Endothelial cell of umbilical vein (primary cell): ENCODE data around the gene REC8. TPM values are rescaled to one million over a fixed set of nuclear protein-coding genes. Genes with fewer than 3 reads are reported as not detected.

ENCODE experiments used
- BruUV-seq: library from RNA; stranded (reverse); fragments of 400-500 nt; replicated peaks from 2 replicates; lab custom pipeline; 2021; lab: Mats Ljungman, UMichigan
- CTCF ChIA-PET: fragments of 300-600, 350-600 bp; sonication (Branson Sonifier 250); formaldehyde crosslinking; loops from one replicate; lab custom pipeline; 2021; ENCODE audit warnings: antibody characterized with exemption, inconsistent platforms; lab: Charles Lee
- POLR2A ChIA-PET: fragments of 300-600, 350-600 bp; sonication (Branson Sonifier 250); formaldehyde crosslinking; loops from one replicate; lab custom pipeline; 2021; ENCODE audit warnings: antibody characterized with exemption, inconsistent platforms; lab: Charles Lee
- DNase-seq: peaks from one replicate; pipeline ENCODE4 v3.0.0-alpha.2; 2011; ENCODE audit warnings: low read depth, low spot score
- FAIRE-seq: peaks from 2 replicates; lab custom pipeline; 2011; peaks lifted over from hg19 to GRCh38; lab: Jason Lieb, UNC
- H2AFZ ChIP-seq: 2 replicates; pipeline ENCODE4 v1.6.0; 2012; ENCODE audit warnings: low read depth, low read length, control low read depth, inconsistent platforms
- H3K27ac ChIP-seq: 2 replicates; pipeline ENCODE4 v1.5.1; 2011; ENCODE audit warnings: low read depth, mild to moderate bottlenecking, control low read depth, low read length, moderate library complexity; ENCODE audit not compliant: insufficient read depth
- H3K27me3 ChIP-seq, 2 experiments: 2 replicates each; pipeline versions ENCODE4 v1.6.0 to v1.6.1; 2011; ENCODE audit warnings: low read length in 2 of 2, mixed read lengths in 1 of 2; ENCODE audit not compliant: control insufficient read depth in 2 of 2, insufficient read depth in 2 of 2
- H3K36me3 ChIP-seq, 2 experiments: 2 replicates in 1 of 2; 3 replicates in 1 of 2; pipeline ENCODE4 v1.5.1; 2011; ENCODE audit warnings: low read length in 2 of 2, mild to moderate bottlenecking in 1 of 2, moderate library complexity in 1 of 2; ENCODE audit not compliant: control insufficient read depth in 2 of 2, insufficient read depth in 2 of 2; ENCODE audit errors: extremely low read depth in 1 of 2
- H3K4me1 ChIP-seq: 3 replicates; pipeline ENCODE4 v1.5.1; 2011; ENCODE audit warnings: mild to moderate bottlenecking, low read length; ENCODE audit not compliant: control insufficient read depth, insufficient read depth; ENCODE audit errors: extremely low read depth
- H3K4me2 ChIP-seq: 2 replicates; pipeline ENCODE4 v1.6.1; 2011; ENCODE audit warnings: low read length, control low read depth, mixed read lengths; ENCODE audit not compliant: insufficient read depth
- H3K4me3 ChIP-seq, 3 experiments: fragments of 200-600 bp in 1 of 3; sonication (generic), shearing (Covaris generic) in 1 of 3; replicated peaks in 1 of 3; 2 replicates each; pipeline ENCODE4 v1.5.1; 2011 to 2016; ENCODE audit warnings: control low read depth in 3 of 3, low read length in 3 of 3, mild to moderate bottlenecking in 2 of 3, inconsistent platforms in 1 of 3, low read depth in 1 of 3, moderate library complexity in 1 of 3; ENCODE audit not compliant: insufficient read depth in 1 of 3
- H3K79me2 ChIP-seq: 2 replicates; pipeline ENCODE4 v1.6.0; 2012; ENCODE audit warnings: low read length, inconsistent platforms; ENCODE audit not compliant: control insufficient read depth, insufficient read depth
- H3K9ac ChIP-seq: replicated peaks from 2 replicates; pipeline ENCODE3; 2011; ENCODE audit warnings: low read length, control low read depth; ENCODE audit not compliant: insufficient read depth; ENCODE audit errors: extremely low read depth
- H3K9me1 ChIP-seq: replicated peaks from 3 replicates; pipeline ENCODE4 v1.6.0; 2011; ENCODE audit warnings: mild to moderate bottlenecking, low read length; ENCODE audit not compliant: control insufficient read depth, insufficient read depth; ENCODE audit errors: extremely low read depth
- H3K9me3 ChIP-seq: replicated peaks from 2 replicates; pipeline ENCODE4 v1.5.1; 2012; ENCODE audit warnings: low read length, inconsistent platforms; ENCODE audit not compliant: control insufficient read depth, insufficient read depth
- H4K20me1 ChIP-seq: replicated peaks from 2 replicates; pipeline ENCODE3; 2011; ENCODE audit warnings: mild to moderate bottlenecking, low read length; ENCODE audit not compliant: control insufficient read depth, insufficient read depth; ENCODE audit errors: extremely low read depth
- JUN ChIP-seq: IDR thresholded peaks from 2 replicates; pipeline ENCODE4 v1.6.1; 2011; ENCODE audit warnings: borderline replicate concordance, low read depth; ENCODE audit not compliant: insufficient read length, insufficient read depth
- dilution Hi-C: fragments of 300-500 bp; cut with MboI; formaldehyde crosslinking; loops from one replicate; pipeline ENCODE4 v1.15.0; 2019; ENCODE audit warnings: low sequenced_read_pairs; ENCODE audit not compliant: extremely low pct_ligation_motif_present
- intact Hi-C: fragments of 100-400 bp; cut with micrococcal nuclease; formaldehyde crosslinking; loops from one replicate; pipeline ENCODE4 v1.10.0; 2022
- polyA plus RNA-seq, 4 experiments: library from polyadenylated mRNA; depleted of rRNA in 3 of 4; stranded (reverse) in 3 of 4; unstranded in 1 of 4; fragments of >200 nt; gene quantifications; 2 replicates each; pipeline versions ENCODE4 v1.2.1 to v1.2.3, GENCODE V29; 2011 to 2012; ENCODE audit warnings: missing spikeins in 1 of 4
- total RNA-seq: library from RNA; stranded (reverse); gene quantifications from 2 replicates; pipeline ENCODE4 v1.2.3, GENCODE V29; 2021
- TF ChIP-seq, protein P1 (sequence below), 2 donors: IDR thresholded peaks; 1 replicate in 1 of 2; 2 replicates in 1 of 2; pipeline ENCODE4 v1.5.1; 2011; ENCODE audit warnings: low read length in 2 of 2, mild to moderate bottlenecking in 2 of 2, moderate library complexity in 2 of 2, control low read depth in 1 of 2, inconsistent platforms in 1 of 2, low read depth in 1 of 2; ENCODE audit not compliant: insufficient read depth in 1 of 2; ENCODE audit errors: extremely low read depth in 1 of 2

Gene REC8
- total and polyA plus RNA-seq, 2 donors (not counting 3 experiments of a cell fraction or from before 2014, with no cell fraction given), result 12.5 to 33.6 TPM

- DNase-seq (peak; percentile 50), FAIRE-seq (peak; percentile 84)
- no peaks in the 10 kb centered on the region for H3K27me3 ChIP-seq
- TF ChIP-seq, protein P1, sequence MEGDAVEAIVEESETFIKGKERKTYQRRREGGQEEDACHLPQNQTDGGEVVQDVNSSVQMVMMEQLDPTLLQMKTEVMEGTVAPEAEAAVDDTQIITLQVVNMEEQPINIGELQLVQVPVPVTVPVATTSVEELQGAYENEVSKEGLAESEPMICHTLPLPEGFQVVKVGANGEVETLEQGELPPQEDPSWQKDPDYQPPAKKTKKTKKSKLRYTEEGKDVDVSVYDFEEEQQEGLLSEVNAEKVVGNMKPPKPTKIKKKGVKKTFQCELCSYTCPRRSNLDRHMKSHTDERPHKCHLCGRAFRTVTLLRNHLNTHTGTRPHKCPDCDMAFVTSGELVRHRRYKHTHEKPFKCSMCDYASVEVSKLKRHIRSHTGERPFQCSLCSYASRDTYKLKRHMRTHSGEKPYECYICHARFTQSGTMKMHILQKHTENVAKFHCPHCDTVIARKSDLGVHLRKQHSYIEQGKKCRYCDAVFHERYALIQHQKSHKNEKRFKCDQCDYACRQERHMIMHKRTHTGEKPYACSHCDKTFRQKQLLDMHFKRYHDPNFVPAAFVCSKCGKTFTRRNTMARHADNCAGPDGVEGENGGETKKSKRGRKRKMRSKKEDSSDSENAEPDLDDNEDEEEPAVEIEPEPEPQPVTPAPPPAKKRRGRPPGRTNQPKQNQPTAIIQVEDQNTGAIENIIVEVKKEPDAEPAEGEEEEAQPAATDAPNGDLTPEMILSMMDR (IDR thresholded peaks at IDR 0.05; ENCODE audit: extremely low read depth in 1 of 2, insufficient read depth in 1 of 2, low read depth in 1 of 2, low read length in 2 of 2), result no peak
- TF ChIP-seq JUN, result peak; percentile 28
- peak overlapping the region; percentile 30 for H3K27ac ChIP-seq
- POLR2A ChIA-PET, result interaction anchor here (0.9 kb wide), 1 partner anchor 15 kb away, joined by 3 read pairs; the partner anchor contains the start of gene TM9SF1
- no peak overlapping the region for H3K4me3 ChIP-seq
- H3K4me2 ChIP-seq, result no peak overlapping the region
- H3K79me2 ChIP-seq, result no peaks in the 10 kb centered on the region
- H3K9me1 ChIP-seq, result no peaks in the 10 kb centered on the region
- no peak overlapping the region for H3K9ac ChIP-seq
- BruUV-seq, result no TSS peak
- H2AFZ ChIP-seq, result no peak overlapping the region
- no peaks in the 10 kb centered on the region for H3K9me3 ChIP-seq
- no peaks in the 10 kb centered on the region for H3K4me1 ChIP-seq
- H3K36me3 ChIP-seq, result peaks cover 0 to 34% of the 10 kb centered on the region in 2 experiments
- intact Hi-C loops (no loop called here), dilution Hi-C loops (no loop called here)
- CTCF ChIA-PET, result interaction anchor here (0.8 to 2.4 kb wide), 4 partner anchors 8 to 122 kb away, joined by 3 to 9 read pairs (median 4); partner anchors contain the start of genes IPO4, IRF9 and PSME1
- no peaks in the 10 kb centered on the region for H4K20me1 ChIP-seq
These were observed 8.3 kb downstream of the REC8 start for GRCh38 chr14:24179961-24180796.
